K562 (cell line): ENCODE data around the gene PPFIA3. TPM values are rescaled to one million over a fixed set of nuclear protein-coding genes. Genes with fewer than 3 reads are reported as not detected.

ENCODE experiments used
- ATAC-seq: fragments of 200-7000 bp; cut with Tn5 transposase; 3 replicates; pipeline ENCODE4 v1.9.1; 2020; ENCODE audit warnings: moderate library complexity
- BruUV-seq: library from RNA; stranded (reverse); fragments of 400-500 nt; replicated peaks from 2 replicates; lab custom pipeline; 2021; lab: Mats Ljungman, UMichigan
- CTCF ChIA-PET: fragments of 300-600 bp; formaldehyde crosslinking; extraction: SDS; loops from one replicate; lab custom pipeline; 2021; ENCODE audit warnings: low intra/inter-chr PET ratio; lab: Yijun Ruan, JAX
- POLR2A ChIA-PET: fragments of 300-600, 350-650 bp; sonication (Branson Sonifier 250); formaldehyde crosslinking; extraction: SDS; loops from one replicate; lab custom pipeline; 2021; ENCODE audit warnings: antibody characterized with exemption, inconsistent platforms; lab: Yijun Ruan, JAX
- DNase-seq, 4 experiments: peaks; one replicate each; pipeline versions ENCODE4 v3.0.0 to v3.0.0-alpha.2; 2011 to 2018; ENCODE audit warnings: low spot score in 3 of 4, mixed read lengths in 3 of 4; ENCODE audit errors: extremely low read depth in 1 of 4
- FAIRE-seq: peaks from 2 replicates; lab custom pipeline; 2011; peaks lifted over from hg19 to GRCh38; lab: Jason Lieb, UNC
- H2AFZ ChIP-seq: 2 replicates; pipeline ENCODE4 v1.6.0; 2011; ENCODE audit warnings: low read depth, low read length, control low read depth, inconsistent platforms
- H3K27ac ChIP-seq: fragments of 200-600 bp; 3 replicates; pipeline ENCODE4 v1.8.0; 2011; ENCODE audit warnings: low read depth, mild to moderate bottlenecking, control low read depth, inconsistent platforms, low read length, moderate library complexity, mixed read lengths; ENCODE audit errors: extremely low read depth
- H3K27me3 ChIP-seq, 2 experiments: fragments of 300-600 bp in 1 of 2; 2 replicates in 1 of 2; 3 replicates in 1 of 2; pipeline versions ENCODE4 v1.6.0 to v1.8.0; 2011; ENCODE audit warnings: inconsistent platforms in 2 of 2, low read length in 2 of 2, mild to moderate bottlenecking in 1 of 2, mixed read lengths in 1 of 2, moderate library complexity in 1 of 2; ENCODE audit not compliant: control insufficient read depth in 2 of 2, insufficient read depth in 2 of 2
- H3K36me3 ChIP-seq: fragments of 300-600 bp; 3 replicates; pipeline ENCODE4 v1.8.0; 2011; ENCODE audit warnings: mild to moderate bottlenecking, low read length, inconsistent platforms; ENCODE audit not compliant: control insufficient read depth, insufficient read depth
- H3K4me1 ChIP-seq, 2 experiments: fragments of 200-600 bp in 1 of 2; replicated peaks in 1 of 2; 2 replicates in 1 of 2; 3 replicates in 1 of 2; pipeline versions ENCODE4 v1.5.1 to v1.8.0; 2011; ENCODE audit warnings: inconsistent platforms in 2 of 2, low read length in 2 of 2, mild to moderate bottlenecking in 1 of 2, mixed read lengths in 1 of 2, moderate library complexity in 1 of 2; ENCODE audit not compliant: control insufficient read depth in 2 of 2, insufficient read depth in 2 of 2
- H3K4me2 ChIP-seq: 2 replicates; pipeline ENCODE4 v1.6.1; 2011; ENCODE audit warnings: low read length, control low read depth, inconsistent platforms, mixed read lengths; ENCODE audit not compliant: insufficient read depth
- H3K4me3 ChIP-seq: fragments of 200-600 bp; sonication (generic), shearing (Covaris generic); 2 replicates; pipeline ENCODE4 v1.5.1; 2016; ENCODE audit warnings: control low read depth, inconsistent platforms
- H3K79me2 ChIP-seq: fragments of 200-600 bp; 3 replicates; pipeline ENCODE4 v1.8.0; 2011; ENCODE audit warnings: low read length, inconsistent platforms; ENCODE audit not compliant: control insufficient read depth, insufficient read depth
- H3K9ac ChIP-seq, 2 experiments: 2 replicates each; pipeline versions ENCODE4 v1.6.0 to v1.6.1; 2011; ENCODE audit warnings: low read depth in 2 of 2, low read length in 2 of 2, control low read depth in 1 of 2, inconsistent platforms in 1 of 2, mild to moderate bottlenecking in 1 of 2, mixed read lengths in 1 of 2; ENCODE audit not compliant: insufficient read depth in 1 of 2
- H3K9me1 ChIP-seq: one replicate; pipeline ENCODE4 v1.6.0; 2011; ENCODE audit warnings: inconsistent platforms, mild to moderate bottlenecking, low read length, moderate library complexity; ENCODE audit not compliant: control insufficient read depth, insufficient read depth
- H3K9me3 ChIP-seq: replicated peaks from 2 replicates; pipeline ENCODE4 v1.5.1; 2011; ENCODE audit warnings: low read depth, low read length, inconsistent platforms; ENCODE audit not compliant: control insufficient read depth, insufficient read depth
- H4K20me1 ChIP-seq: replicated peaks from 2 replicates; pipeline ENCODE4 v1.6.1; 2011; ENCODE audit warnings: low read length, inconsistent platforms, mixed read lengths; ENCODE audit not compliant: control insufficient read depth, insufficient read depth
- HDAC2 ChIP-seq: fragments of 450-650 bp; IDR thresholded peaks from 2 replicates; pipeline ENCODE4 v1.6.1; 2016; ENCODE audit warnings: mild to moderate bottlenecking
- IRF9 ChIP-seq: fragments of 450-650 bp; IDR thresholded peaks from 2 replicates; pipeline ENCODE4 v1.6.1; 2016; ENCODE audit warnings: missing biosample characterization, missing genetic modification characterization
- KAT7 ChIP-seq: sonication (generic); formaldehyde crosslinking; IDR thresholded peaks from 2 replicates; pipeline ENCODE4 v1.8.0; 2022; ENCODE audit warnings: missing genetic modification reagents, mild to moderate bottlenecking, borderline replicate concordance
- RBFOX2 ChIP-seq: fragments of 200-400 bp; formaldehyde crosslinking; IDR thresholded peaks from 2 replicates; pipeline ENCODE4 v1.6.1; 2017; ENCODE audit warnings: low read depth, mild to moderate bottlenecking, low read length, moderate library complexity
- TCF7L2 ChIP-seq: fragments of 150-350 bp; IDR thresholded peaks from 2 replicates; pipeline ENCODE4 v1.6.1; 2016; ENCODE audit warnings: low read depth, mild to moderate bottlenecking, low read length, moderate library complexity
- TEAD1 ChIP-seq, 2 experiments: fragments of 450-650 bp in 1 of 2; sonication (generic) in 1 of 2; formaldehyde crosslinking; IDR thresholded peaks; 2 replicates each; pipeline versions ENCODE4 v1.4.0 to v1.8.0; 2020 to 2022; ENCODE audit warnings: mild to moderate bottlenecking in 2 of 2, missing genetic modification reagents in 1 of 2
- ZNF551 ChIP-seq: fragments of 250-450 bp; sonication (Bioruptor Pico); IDR thresholded peaks from 2 replicates; pipeline ENCODE4 v1.5.0; 2021; ENCODE audit warnings: mild to moderate bottlenecking, moderate library complexity
- ZNF778 ChIP-seq: fragments of 450-650 bp; formaldehyde crosslinking; IDR thresholded peaks from 2 replicates; pipeline ENCODE4 v1.4.0; 2020; ENCODE audit warnings: mild to moderate bottlenecking, moderate library complexity
- WGBS: fragments of 100-300 bp; shearing (Covaris generic); methylation state at CpG from one replicate; pipeline ENCODE4 v1.1.6; 2016; ENCODE audit warnings: low coverage, mixed read lengths; ENCODE audit not compliant: insufficient coverage; ENCODE audit errors: missing lambda C conversion rate; 5-methylcytosine and 5-hydroxymethylcytosine counted together
- in situ Hi-C: fragments of 300-500 bp; cut with MboI; formaldehyde crosslinking; loops from 4 replicates; pipeline ENCODE4 v1.15.0; 2018; ENCODE audit warnings: inconsistent platforms, mixed read lengths
- intact Hi-C: fragments of 100-400 bp; cut with micrococcal nuclease; formaldehyde crosslinking; loops from 2 replicates; pipeline ENCODE4 v1.14.2; 2022
- polyA plus RNA-seq, 8 experiments: library from polyadenylated mRNA; depleted of rRNA in 4 of 8; stranded (reverse) in 5 of 8; unstranded in 3 of 8; fragments of >200 nt; fragmentation: Nextera tagmentation in 2 of 8; fragmentation: Illumina TruSeq in 1 of 8; extraction: Ambion mirVana in 2 of 8; extraction: Trizol in 1 of 8; gene quantifications; 2 replicates each; pipeline versions ENCODE4 v1.2.1 to v1.2.3, GENCODE V29; 2011 to 2014; ENCODE audit warnings: inconsistent platforms in 1 of 8, missing spikeins in 1 of 8
- total RNA-seq, 7 experiments: library from RNA; depleted of rRNA in 6 of 7; stranded (reverse); fragments of >200 nt in 6 of 7; fragmentation: Illumina TruSeq in 2 of 7; extraction: Trizol in 2 of 7; gene quantifications; 2 replicates each; pipeline versions ENCODE4 v1.2.1 to v1.2.3, GENCODE V29; 2011 to 2021; ENCODE audit warnings: low replicate concordance in 1 of 7
- TF ChIP-seq, protein P1 (sequence below): fragments of 250-450 bp; sonication (Bioruptor Pico); IDR thresholded peaks from 2 replicates; pipeline ENCODE4 v1.4.0; 2020
- TF ChIP-seq, protein P2 (sequence below): IDR thresholded peaks from 3 replicates; pipeline ENCODE4 v1.6.1; 2011; ENCODE audit warnings: borderline replicate concordance, mild to moderate bottlenecking, moderate library complexity; ENCODE audit not compliant: insufficient read length; ENCODE audit errors: extremely low read depth

Gene PPFIA3
- total and polyA plus RNA-seq, 9 of the 15 experiments (the other 6 are each of a cell fraction or from before 2014, with no cell fraction given) = 0.10 to 53.0 (median 17.6) TPM

- Histone ChIP-seq H3K4me1 (peaks cover 32 to 65% of the 10 kb centered on the region in 2 experiments), H2AFZ (peak within 1 kb of the TSS; percentile 91), H3K9me1 (no peaks in the 10 kb centered on the region), H3K27me3 (no peaks in the 10 kb centered on the region), H3K9me3 (no peaks in the 10 kb centered on the region), H3K4me3 (peak within 1 kb of the TSS; percentile 53), H3K27ac (peak within 1 kb of the TSS; percentile 98), H3K9ac (peak within 1 kb of the TSS; percentile 95 to 98), H4K20me1 (no peaks in the 10 kb centered on the region; the same call in 1 of the 2 replicates), H3K79me2 (peaks cover 22% of the 10 kb centered on the region; the same call in 2 of the 3 replicates), H3K36me3 (peaks cover 11% of the 10 kb centered on the region), H3K4me2 (peak within 1 kb of the TSS; percentile 86)
- intact Hi-C loops (loop anchor here (5.0 kb wide), 1 partner anchor 39 kb away; the partner anchor contains the start of genes HRC and TRPM4), in situ Hi-C loops (loop anchor here (10.0 kb wide), 1 partner anchor 1216 kb away; no protein-coding TSS in a partner anchor)
- POLR2A ChIA-PET = interaction anchor here (1.2 to 1.6 kb wide), 2 partner anchors 12 to 21 kb away, joined by 3 to 4 read pairs; no protein-coding TSS in a partner anchor
- peak; percentile 89 for ATAC-seq
- CTCF ChIA-PET = no interaction called here
- FAIRE-seq = peak; percentile 96
- TSS peak; percentile 92 for BruUV-seq
- DNase-seq = peak; percentile 96 to 99 (median 97)
- 2% methylated on average over 52 of the region's 85 CpGs for whole genome bisulfite sequencing
- TF ChIP-seq, protein P1, sequence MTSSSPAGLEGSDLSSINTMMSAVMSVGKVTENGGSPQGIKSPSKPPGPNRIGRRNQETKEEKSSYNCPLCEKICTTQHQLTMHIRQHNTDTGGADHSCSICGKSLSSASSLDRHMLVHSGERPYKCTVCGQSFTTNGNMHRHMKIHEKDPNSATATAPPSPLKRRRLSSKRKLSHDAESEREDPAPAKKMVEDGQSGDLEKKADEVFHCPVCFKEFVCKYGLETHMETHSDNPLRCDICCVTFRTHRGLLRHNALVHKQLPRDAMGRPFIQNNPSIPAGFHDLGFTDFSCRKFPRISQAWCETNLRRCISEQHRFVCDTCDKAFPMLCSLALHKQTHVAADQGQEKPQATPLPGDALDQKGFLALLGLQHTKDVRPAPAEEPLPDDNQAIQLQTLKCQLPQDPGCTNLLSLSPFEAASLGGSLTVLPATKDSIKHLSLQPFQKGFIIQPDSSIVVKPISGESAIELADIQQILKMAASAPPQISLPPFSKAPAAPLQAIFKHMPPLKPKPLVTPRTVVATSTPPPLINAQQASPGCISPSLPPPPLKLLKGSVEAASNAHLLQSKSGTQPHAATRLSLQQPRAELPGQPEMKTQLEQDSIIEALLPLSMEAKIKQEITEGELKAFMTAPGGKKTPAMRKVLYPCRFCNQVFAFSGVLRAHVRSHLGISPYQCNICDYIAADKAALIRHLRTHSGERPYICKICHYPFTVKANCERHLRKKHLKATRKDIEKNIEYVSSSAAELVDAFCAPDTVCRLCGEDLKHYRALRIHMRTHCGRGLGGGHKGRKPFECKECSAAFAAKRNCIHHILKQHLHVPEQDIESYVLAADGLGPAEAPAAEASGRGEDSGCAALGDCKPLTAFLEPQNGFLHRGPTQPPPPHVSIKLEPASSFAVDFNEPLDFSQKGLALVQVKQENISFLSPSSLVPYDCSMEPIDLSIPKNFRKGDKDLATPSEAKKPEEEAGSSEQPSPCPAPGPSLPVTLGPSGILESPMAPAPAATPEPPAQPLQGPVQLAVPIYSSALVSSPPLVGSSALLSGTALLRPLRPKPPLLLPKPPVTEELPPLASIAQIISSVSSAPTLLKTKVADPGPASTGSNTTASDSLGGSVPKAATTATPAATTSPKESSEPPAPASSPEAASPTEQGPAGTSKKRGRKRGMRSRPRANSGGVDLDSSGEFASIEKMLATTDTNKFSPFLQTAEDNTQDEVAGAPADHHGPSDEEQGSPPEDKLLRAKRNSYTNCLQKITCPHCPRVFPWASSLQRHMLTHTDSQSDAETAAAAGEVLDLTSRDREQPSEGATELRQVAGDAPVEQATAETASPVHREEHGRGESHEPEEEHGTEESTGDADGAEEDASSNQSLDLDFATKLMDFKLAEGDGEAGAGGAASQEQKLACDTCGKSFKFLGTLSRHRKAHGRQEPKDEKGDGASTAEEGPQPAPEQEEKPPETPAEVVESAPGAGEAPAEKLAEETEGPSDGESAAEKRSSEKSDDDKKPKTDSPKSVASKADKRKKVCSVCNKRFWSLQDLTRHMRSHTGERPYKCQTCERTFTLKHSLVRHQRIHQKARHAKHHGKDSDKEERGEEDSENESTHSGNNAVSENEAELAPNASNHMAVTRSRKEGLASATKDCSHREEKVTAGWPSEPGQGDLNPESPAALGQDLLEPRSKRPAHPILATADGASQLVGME (CRISPR knock-in tag) = peak; percentile 36; the same call in 1 of the 2 replicates
- no peak for TF ChIP-seq ZNF551 (CRISPR knock-in tag)
- TF ChIP-seq TEAD1 (CRISPR knock-in tag; IDR thresholded peaks at IDR 0.05) = peak; percentile 42 to 78; a peak in 2 of 4 replicates
- peak; percentile 98; the same call in 1 of the 2 replicates for TF ChIP-seq KAT7 (CRISPR knock-in tag)
- TF ChIP-seq RBFOX2 = peak; percentile 88
- TF ChIP-seq, protein P2, sequence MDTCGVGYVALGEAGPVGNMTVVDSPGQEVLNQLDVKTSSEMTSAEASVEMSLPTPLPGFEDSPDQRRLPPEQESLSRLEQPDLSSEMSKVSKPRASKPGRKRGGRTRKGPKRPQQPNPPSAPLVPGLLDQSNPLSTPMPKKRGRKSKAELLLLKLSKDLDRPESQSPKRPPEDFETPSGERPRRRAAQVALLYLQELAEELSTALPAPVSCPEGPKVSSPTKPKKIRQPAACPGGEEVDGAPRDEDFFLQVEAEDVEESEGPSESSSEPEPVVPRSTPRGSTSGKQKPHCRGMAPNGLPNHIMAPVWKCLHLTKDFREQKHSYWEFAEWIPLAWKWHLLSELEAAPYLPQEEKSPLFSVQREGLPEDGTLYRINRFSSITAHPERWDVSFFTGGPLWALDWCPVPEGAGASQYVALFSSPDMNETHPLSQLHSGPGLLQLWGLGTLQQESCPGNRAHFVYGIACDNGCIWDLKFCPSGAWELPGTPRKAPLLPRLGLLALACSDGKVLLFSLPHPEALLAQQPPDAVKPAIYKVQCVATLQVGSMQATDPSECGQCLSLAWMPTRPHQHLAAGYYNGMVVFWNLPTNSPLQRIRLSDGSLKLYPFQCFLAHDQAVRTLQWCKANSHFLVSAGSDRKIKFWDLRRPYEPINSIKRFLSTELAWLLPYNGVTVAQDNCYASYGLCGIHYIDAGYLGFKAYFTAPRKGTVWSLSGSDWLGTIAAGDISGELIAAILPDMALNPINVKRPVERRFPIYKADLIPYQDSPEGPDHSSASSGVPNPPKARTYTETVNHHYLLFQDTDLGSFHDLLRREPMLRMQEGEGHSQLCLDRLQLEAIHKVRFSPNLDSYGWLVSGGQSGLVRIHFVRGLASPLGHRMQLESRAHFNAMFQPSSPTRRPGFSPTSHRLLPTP = no peak
- no peak for TF ChIP-seq ZNF778
- TF ChIP-seq HDAC2 = peak; percentile 94
- TF ChIP-seq IRF9 = 0 out of 2 replicates have a peak, but pooled peaks have one; percentile 15
- peak; percentile 88 for TF ChIP-seq TCF7L2
Measured at GRCh38 chr19:49118565-49119410, 556 bp upstream of the PPFIA3 start, which contains the start of gene C19orf73. Gene C19orf73, minus strand, starts transcription at chr19:49119143. Its CDS starts 121 bp downstream, at chr19:49119022.
